Cardiac muscle cell (in vitro differentiated cells and primary cell): ENCODE measurements around the gene EXOSC7. TPM values are rescaled to one million over a fixed set of nuclear protein-coding genes. Genes with fewer than 3 reads are reported as not detected.

Source experiments
- DNase-seq, 2 donors: peaks; one replicate each; pipeline versions ENCODE4 v3.0.0 to v3.0.0-alpha.2; 2010 to 2017; ENCODE audit warnings: low read depth in 1 of 2, low spot score in 1 of 2
- H3K27ac ChIP-seq: fragments of 200-600 bp; sonication (generic); 2 replicates; pipeline ENCODE4 v1.5.1; 2016
- H3K27me3 ChIP-seq: fragments of 200-600 bp; sonication (generic); 2 replicates; pipeline ENCODE4 v1.6.0; 2016; ENCODE audit warnings: control low read depth
- H3K36me3 ChIP-seq: fragments of 200-600 bp; sonication (generic); 2 replicates; pipeline ENCODE4 v1.5.1; 2016; ENCODE audit warnings: control low read depth
- H3K4me1 ChIP-seq: fragments of 200-600 bp; sonication (generic); 2 replicates; pipeline ENCODE4 v1.8.1; 2017; ENCODE audit warnings: low read depth, mild to moderate bottlenecking, mixed run types
- H3K4me3 ChIP-seq: fragments of 200-600 bp; sonication (generic); 2 replicates; pipeline ENCODE4 v1.5.1; 2016; ENCODE audit warnings: mild to moderate bottlenecking
- H3K9me3 ChIP-seq: fragments of 200-600 bp; sonication (generic); 2 replicates; pipeline ENCODE4 v1.5.1; 2017; ENCODE audit warnings: low read depth, mild to moderate bottlenecking, control low read depth
- polyA plus RNA-seq: library from polyadenylated mRNA; unstranded; fragments of >200 nt; fragmentation: Nextera tagmentation; extraction: Ambion mirVana; gene quantifications from 2 replicates; pipeline ENCODE4 v1.2.1, GENCODE V29; 2016
- total RNA-seq: library from RNA; depleted of rRNA; stranded (reverse); fragments of >200 nt; gene quantifications from 2 replicates; pipeline ENCODE4 v1.2.3, GENCODE V29; 2016
- TF ChIP-seq, protein P1 (sequence below): IDR thresholded peaks from 2 replicates; pipeline ENCODE4 v1.5.1; 2012; ENCODE audit warnings: low read depth, mild to moderate bottlenecking, low read length

Gene EXOSC7
- total and polyA plus RNA-seq, 2 experiments from 2014 or later: 61.1 to 66.9 TPM

DNA sequence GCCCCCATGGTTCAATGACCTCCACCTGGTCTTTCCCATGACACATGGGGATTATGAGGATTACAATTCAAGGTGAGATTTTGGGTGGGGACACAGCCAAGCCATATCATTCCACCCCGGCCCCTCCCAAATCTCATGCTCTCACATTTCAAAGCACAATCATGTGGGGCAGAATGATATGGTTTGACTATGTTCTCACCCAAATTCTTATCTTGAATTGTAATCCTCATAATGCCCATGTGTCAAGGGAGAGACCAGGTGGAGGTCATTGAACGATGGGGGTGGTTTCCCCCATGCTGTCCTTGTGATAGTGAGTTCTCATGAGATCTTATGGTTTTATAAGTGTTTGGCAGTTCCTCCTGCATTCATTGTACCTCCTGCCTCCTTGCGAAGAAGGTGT lies 47.6 kb downstream of the EXOSC7 start:
- Histone ChIP-seq H3K9me3 (no peaks in the 10 kb centered on the region), H3K4me1 (no peaks in the 10 kb centered on the region), H3K27ac (no peak overlapping the region), H3K27me3 (no peaks in the 10 kb centered on the region), H3K36me3 (no peaks in the 10 kb centered on the region), H3K4me3 (no peak overlapping the region)
- DNase-seq: no peak
- TF ChIP-seq, protein P1, sequence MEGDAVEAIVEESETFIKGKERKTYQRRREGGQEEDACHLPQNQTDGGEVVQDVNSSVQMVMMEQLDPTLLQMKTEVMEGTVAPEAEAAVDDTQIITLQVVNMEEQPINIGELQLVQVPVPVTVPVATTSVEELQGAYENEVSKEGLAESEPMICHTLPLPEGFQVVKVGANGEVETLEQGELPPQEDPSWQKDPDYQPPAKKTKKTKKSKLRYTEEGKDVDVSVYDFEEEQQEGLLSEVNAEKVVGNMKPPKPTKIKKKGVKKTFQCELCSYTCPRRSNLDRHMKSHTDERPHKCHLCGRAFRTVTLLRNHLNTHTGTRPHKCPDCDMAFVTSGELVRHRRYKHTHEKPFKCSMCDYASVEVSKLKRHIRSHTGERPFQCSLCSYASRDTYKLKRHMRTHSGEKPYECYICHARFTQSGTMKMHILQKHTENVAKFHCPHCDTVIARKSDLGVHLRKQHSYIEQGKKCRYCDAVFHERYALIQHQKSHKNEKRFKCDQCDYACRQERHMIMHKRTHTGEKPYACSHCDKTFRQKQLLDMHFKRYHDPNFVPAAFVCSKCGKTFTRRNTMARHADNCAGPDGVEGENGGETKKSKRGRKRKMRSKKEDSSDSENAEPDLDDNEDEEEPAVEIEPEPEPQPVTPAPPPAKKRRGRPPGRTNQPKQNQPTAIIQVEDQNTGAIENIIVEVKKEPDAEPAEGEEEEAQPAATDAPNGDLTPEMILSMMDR: no peak

DNA sequence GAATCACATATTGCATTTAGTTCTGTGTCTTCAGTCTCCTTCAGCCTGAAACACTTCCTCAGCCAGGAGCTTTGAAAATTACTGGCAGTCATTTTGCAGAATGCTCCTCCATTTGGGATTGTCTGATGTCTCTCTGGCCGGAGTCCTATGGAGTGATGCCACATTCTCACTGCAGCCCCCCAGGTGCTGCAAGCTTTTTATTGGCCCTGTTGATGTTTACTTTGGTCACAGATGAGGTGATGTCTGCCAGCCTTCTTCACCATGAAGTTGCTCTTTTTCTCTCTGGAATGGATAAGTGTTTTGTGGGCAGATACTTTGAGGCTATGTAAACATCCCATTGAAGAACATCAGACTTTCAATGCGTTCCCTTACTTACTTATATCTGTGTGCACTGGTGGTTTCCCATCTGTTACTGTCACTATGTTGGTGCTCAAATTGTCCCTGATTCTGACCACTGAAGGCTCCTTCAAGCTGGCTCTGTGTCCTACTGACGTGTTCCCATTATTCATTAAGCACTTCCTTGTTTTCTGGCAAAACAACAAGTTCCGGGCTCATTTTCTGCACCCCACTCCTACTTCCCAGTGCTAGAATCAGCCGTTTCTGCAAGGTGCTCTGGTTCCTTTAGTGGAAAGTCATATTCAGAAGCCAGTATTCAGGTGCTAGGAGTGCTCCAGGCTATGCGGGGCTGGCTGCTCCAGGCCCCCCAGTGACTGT lies 48.7 kb downstream of the EXOSC7 start:
- DNase-seq: no peak
- H3K4me1 ChIP-seq: no peaks in the 10 kb centered on the region
- H3K27me3 ChIP-seq: no peaks in the 10 kb centered on the region
- H3K9me3 ChIP-seq: no peaks in the 10 kb centered on the region
- H3K4me3 ChIP-seq: no peak overlapping the region
- no peak overlapping the region for H3K27ac ChIP-seq
- H3K36me3 ChIP-seq: no peaks in the 10 kb centered on the region
- TF ChIP-seq, protein P1: no peak

DNA sequence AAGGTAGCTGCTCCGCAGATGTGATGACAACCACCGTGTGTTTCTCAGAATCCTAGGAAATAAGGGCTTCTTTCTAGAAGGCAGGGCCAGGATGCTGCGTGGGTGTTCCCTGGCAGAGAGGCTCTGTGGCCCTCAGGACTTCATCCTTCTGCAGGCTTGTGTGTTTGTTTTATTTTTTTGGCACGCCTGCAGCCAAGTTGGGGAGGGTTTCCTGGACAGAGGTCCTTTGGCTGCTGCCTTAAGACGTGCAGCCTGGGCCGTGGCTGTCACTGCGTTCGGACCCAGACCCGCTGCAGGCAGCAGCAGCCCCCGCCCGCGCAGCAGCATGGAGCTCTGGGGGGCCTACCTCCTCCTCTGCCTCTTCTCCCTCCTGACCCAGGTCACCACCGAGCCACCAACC lies 50.0 kb downstream of the EXOSC7 start, which contains the start of gene CLEC3B:
Gene CLEC3B, plus strand, starts transcription at position 266 of the 400 bp plus-strand sequence. Its CDS starts 60 bp downstream, at position 326.
- Histone ChIP-seq H3K4me3 (no peak within 1 kb of the TSS), H3K27ac (no peak within 1 kb of the TSS), H3K4me1 (no peaks in the 10 kb centered on the region)

DNA sequence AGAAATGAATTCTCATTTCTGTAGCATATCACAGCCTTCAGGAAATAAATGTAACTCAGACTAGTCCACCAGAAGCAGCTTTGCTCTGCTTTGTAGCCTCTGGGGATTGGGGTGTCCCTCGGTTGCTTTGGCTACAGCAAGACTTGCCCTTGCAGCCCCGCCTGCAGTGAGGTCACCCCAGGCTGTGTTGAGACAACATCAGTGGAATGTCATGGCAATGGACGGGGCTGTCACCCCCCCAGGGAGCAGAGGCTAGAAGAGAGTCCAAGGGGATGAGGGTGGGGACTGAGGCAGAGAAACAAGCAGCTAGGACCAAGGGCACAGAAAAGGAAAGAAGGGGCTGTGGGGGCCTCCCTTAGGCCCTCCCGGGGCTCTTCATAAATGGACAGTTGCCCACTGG lies 50.9 kb downstream of the EXOSC7 start:
- Histone ChIP-seq H3K27me3 (no peaks in the 10 kb centered on the region), H3K4me3 (no peak overlapping the region), H3K27ac (no peak overlapping the region), H3K9me3 (no peaks in the 10 kb centered on the region), H3K4me1 (no peaks in the 10 kb centered on the region), H3K36me3 (no peaks in the 10 kb centered on the region)
- TF ChIP-seq, protein P1: no peak
- DNase-seq: peak in 1 of 2 donors; percentile 53

More for the DNA sequence above, 50.0 kb downstream of the EXOSC7 start, which contains the start of gene CLEC3B:
- H3K9me3 ChIP-seq: no peaks in the 10 kb centered on the region
- TF ChIP-seq, protein P1: no peak
- peak in 1 of 2 donors; percentile 83 for DNase-seq
- no peaks in the 10 kb centered on the region for H3K27me3 ChIP-seq
- no peaks in the 10 kb centered on the region for H3K36me3 ChIP-seq

DNA sequence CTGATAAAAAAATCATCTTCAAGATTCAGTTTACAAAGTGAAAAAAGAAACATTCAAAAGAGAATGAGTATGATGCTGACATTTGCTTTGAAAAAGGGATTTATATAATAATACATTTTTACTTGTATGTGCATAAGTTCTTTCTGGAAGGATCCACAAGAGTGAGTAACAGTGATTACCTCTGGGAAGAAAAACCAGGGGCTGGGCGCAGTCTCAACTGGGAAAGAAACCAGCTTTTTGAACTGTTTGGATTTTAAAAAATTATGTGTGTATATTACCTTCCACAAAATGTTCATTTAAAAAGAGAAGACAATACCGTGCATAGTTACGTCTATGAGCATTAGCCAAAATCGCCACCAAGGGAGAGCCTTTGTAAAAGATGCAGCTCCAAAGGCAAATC lies 51.4 kb downstream of the EXOSC7 start:
- H3K4me3 ChIP-seq: no peak overlapping the region
- no peaks in the 10 kb centered on the region for H3K9me3 ChIP-seq
- H3K27ac ChIP-seq: no peak overlapping the region
- no peaks in the 10 kb centered on the region for H3K36me3 ChIP-seq
- peaks cover 2% of the 10 kb centered on the region for H3K27me3 ChIP-seq
- no peak for DNase-seq
- no peaks in the 10 kb centered on the region for H3K4me1 ChIP-seq
- TF ChIP-seq, protein P1: no peak
